A375 (cell line): ENCODE data around the gene TNNC1. TPM values are rescaled to one million over a fixed set of nuclear protein-coding genes. Genes with fewer than 3 reads are reported as not detected.

ENCODE experiments used
- total RNA-seq: library from RNA; depleted of rRNA; stranded (reverse); fragments of >200 nt; shearing (Covaris generic); gene quantifications from 2 replicates; pipeline ENCODE4 v1.2.3, GENCODE V29; 2014; rRNA removed

The TNNC1 gene
- 1.1 and 1.5 TPM in 2 replicates for total RNA-seq

DNA sequence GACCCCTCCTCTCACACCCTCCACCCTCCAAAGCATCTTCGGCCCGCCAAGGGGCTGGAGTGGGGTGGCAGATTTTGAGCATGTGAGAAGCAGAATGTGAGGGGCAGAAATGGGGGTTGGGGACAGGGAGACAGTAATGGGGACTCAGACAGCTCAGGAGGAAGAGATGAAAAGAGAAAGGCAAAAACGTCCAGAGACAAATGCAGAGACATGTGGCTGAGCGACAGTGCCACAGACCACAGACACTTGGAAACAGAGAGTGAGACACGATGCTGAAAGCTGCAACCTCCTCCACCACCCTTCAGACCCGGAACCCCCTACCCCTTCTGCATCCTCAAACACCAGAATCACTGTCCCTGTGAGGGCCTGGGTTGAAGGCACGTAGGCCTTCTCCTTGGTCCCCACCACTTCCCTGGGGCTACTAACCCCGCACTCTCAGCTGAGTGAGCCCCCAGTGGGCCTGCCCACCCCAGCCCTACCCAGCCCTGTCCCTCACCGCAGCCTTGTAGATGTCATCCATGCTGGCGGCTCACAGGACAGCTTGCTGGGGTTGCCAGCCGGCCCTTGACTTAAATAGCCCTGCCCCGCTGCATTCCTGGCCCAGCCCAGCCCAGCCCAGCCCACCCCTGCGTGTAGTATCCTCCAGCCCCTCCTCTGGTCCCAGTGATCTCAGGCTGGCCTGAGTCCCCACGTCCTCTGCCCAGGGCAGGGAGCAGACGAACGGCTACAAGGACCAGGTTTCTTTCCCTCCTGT, at the start of gene TNNC1:
Gene TNNC1 (minus strand): TSS at position 546 of the 754 bp plus-strand sequence. CDS start 26 bp downstream, at position 520.

DNA sequence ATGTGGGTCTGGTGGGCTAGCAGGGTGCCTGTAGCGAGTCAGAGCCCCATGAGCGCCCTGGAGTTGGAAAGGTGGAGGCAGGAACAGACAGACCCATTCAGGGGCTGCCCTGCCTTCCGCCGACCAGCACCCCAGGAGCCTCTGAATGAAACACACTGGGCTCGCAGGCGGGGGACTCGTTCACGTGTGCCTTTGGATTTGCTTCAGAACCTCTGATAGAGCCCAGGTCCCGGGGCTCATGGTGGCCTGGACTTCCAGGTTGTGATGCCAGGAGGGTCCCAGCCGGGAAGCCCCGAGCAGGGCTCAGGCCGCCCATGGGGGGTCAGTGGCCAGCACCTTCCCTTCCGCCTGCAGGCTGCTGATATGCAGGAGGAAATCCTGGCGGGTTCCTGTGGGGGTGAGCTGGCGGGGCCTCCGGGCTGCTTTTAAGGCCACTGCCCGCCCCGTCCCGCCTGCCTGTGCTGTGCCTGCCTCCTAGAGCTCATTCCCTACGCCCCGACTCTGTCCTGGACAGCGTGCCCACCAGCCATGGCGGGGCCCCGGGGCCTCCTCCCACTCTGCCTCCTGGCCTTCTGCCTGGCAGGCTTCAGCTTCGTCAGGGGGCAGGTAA, 41.1 kb upstream of the TNNC1 start, which contains the start of gene STAB1:
Gene STAB1 (plus strand): TSS at position 453 of the 610 bp plus-strand sequence. CDS start 76 bp downstream, at position 529.

DNA sequence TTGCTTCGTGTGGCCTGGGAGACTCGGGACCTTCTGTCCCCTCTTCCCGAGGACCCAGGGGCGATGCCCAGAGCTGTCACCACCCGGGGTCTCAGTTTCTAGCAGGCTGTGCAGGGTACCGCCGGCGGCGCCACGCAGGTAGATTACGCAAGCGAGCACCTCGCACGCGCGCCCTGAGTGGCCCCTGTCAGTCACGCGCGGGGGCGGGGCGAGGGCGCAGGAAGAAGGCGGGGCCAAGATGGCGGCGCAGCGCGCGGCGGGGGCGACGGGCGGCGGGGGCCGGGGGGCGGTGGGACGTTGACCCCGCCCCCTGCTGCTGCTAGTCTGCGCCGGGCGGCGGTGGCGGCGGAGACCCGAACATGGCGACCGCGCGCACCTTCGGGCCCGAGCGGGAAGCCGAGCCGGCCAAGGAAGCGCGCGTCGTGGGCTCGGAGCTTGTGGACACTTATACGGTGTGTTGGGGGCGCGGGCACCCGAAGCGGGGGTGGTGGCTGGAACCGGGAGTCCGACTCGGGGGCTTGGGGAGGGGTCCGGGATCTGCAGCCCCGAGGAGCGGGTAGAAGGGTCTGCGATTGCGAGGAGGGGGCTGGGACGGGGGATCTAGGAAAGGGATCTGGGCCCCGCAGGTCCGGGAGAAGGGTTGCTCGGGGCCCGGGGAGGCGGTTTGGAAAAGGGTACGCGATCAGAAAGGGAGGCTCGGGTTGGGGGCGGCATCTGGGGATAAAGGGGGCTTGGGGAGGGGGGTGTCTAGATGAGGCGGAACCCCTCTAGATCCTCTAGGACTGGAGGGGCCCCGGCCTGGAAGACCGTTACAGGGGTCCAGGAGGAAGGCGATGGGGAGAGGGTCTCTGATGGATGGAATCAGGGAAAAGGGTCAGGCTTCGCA, 1.7 kb upstream of the TNNC1 start, which contains the start of gene NISCH:
Gene NISCH (plus strand): TSS at position 322 of the 886 bp plus-strand sequence. CDS start 38 bp downstream, at position 360.

DNA sequence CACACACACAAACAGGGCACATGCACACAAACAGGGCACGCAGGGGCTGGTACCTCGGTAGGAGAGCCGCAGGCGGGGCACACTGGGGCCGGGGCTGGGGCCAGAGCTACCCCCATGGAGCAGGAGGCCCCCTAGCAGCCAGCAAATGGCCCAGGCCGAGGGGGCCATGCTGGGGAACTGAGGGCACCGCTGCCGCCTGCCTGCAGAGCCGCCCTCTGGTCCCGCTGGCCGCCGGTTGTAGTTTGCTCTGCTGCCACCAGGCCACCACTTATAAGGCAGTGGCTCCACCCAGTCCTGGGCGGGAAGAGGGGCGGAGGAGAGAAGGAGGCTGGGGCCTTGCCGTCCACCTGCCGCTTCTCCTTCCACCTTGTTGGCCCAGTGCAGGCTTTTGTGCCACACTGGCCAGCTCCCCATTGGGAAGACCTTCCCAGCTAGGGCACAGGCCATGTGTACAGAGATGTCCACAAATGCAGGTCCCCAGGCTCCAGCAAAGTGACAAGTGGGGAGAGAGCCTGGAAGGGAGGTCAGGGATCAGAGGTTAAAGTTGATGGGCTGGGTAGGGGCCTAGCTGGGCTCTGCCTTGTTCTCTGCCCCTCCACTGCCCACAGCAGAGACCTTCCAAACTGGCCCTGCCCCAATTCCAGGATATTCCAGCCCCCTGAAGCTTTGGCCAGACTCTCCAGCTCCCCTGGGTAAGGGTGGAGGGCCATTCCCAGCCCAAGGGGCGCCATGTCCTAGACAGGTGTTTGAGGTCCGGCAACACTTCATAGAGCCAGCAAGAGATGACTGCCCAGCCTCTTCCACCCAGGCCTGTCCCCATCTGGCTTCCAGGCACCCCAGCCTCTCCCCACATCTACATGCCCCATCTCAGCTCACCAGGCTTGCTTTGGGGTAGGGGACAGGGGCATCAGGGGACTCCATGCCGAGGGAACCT, 8.7 kb downstream of the TNNC1 start, which contains the start of gene SEMA3G:
Gene SEMA3G (minus strand): TSS at position 244 of the 934 bp plus-strand sequence. CDS start 76 bp downstream, at position 168.

Other genes with a start within 250 kb of the TNNC1 start
- gene TLR9, start 228.4 kb downstream of the TNNC1 start, total RNA-seq = not detected in 2 replicates
- gene TWF2, start 214.9 kb downstream of the TNNC1 start, total RNA-seq = 180 and 215 TPM in 2 replicates
- gene PPM1M, start 208.3 kb downstream of the TNNC1 start, total RNA-seq = 16.3 and 17.4 TPM in 2 replicates
- 31.2 and 32.3 TPM in 2 replicates for gene WDR82, start 175.4 kb downstream of the TNNC1 start, total RNA-seq
- 17.6 and 22.7 TPM in 2 replicates for gene GLYCTK, start 166.2 kb downstream of the TNNC1 start, total RNA-seq
- 6.9 and 8.1 TPM in 2 replicates for gene DNAH1, start 137.7 kb downstream of the TNNC1 start, total RNA-seq
- gene BAP1, start 44.0 kb downstream of the TNNC1 start, total RNA-seq = 72.0 and 95.9 TPM in 2 replicates
- 6.6 and 10.2 TPM in 2 replicates for gene PHF7, start 43.4 kb downstream of the TNNC1 start, total RNA-seq
- gene SEMA3G, start 8.9 kb downstream of the TNNC1 start, total RNA-seq = 1.2 and 1.8 TPM in 2 replicates
- 36.5 and 41.2 TPM in 2 replicates for gene NISCH, start 1.6 kb upstream of the TNNC1 start, total RNA-seq
- gene STAB1, start 41.3 kb upstream of the TNNC1 start, total RNA-seq = 0.15 TPM in 1 of 2 replicates, not detected in the other
- 46.1 and 59.3 TPM in 2 replicates for gene NT5DC2, start 79.8 kb upstream of the TNNC1 start, total RNA-seq
- 27.8 and 29.5 TPM in 2 replicates for gene UQCC5, start 82.6 kb upstream of the TNNC1 start, total RNA-seq
- 35.8 and 45.3 TPM in 2 replicates for gene PBRM1, start 231.9 kb upstream of the TNNC1 start, total RNA-seq
- gene GNL3, start 232.0 kb upstream of the TNNC1 start, total RNA-seq = 286 and 339 TPM in 2 replicates